Measurements from ENCODE around the gene DDX19B. TPM values are rescaled to one million over a fixed set of nuclear protein-coding genes. Genes with fewer than 3 reads are reported as not detected.

DDX19B gene
- total RNA-seq, 1 donor from 2014 or later, result 24.2 TPM

- Histone ChIP-seq H3K27ac (peak overlapping the region; percentile 71 to 77), H3K36me3 (peaks cover 2 to 7% of the 10 kb centered on the region in 2 donors), H3K4me3 (peak overlapping the region; percentile 63 to 90), H3K27me3 (no peaks in the 10 kb centered on the region), H3K4me1 (peaks cover 0 to 10% of the 10 kb centered on the region in 2 donors), H3K9me3 (no peaks in the 10 kb centered on the region)
- intact Hi-C loops (cut with DNase I), result loop anchor here (2.0 to 10.0 kb wide), 2 partner anchors 34 to 274 kb away; partner anchors contain the start of gene DDX19A
- DNase-seq (ENCODE audit: low spot score in 2 of 2), result peak in 1 of 2 donors; percentile 77
- TF ChIP-seq CTCF (IDR thresholded peaks at IDR 0.05), result no peak
Measured at GRCh38 chr16:70380248-70380918, 81.4 kb downstream of the DDX19B start.

DNA sequence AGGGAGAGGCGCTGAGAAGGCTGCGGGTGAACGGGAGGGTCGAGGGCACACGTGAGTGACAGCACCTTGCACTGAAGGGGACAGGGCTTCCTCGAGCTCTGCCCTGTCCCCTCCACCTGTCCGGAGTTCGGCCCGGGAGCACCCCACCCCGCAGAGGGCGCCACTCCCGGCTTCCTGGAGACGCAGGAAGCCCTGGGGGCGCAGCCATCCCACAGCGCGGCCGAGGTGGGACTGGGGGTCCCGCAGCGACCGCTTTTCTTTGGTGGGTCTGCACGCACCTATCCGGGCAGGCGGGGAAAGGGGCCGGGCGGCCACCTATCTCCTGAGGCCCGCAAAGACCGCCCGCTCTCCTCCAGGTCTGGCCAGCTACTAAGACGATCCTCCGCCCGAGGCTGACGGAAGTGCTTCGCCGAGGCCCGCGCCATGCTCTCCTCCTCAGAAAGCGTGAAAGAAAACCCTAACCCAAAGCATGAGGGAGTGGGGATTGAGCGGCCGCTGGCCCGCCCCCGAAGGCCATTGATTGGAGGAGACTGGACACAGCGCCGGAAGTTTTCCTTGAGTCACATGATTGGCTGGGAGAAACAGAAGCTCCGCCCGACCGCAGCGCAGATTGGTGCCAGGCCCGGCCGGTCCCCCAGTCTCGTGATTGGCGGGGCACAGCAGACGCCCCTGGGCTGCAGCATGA, 82.1 kb downstream of the DDX19B start:
- peaks cover 0 to 8% of the 10 kb centered on the region in 2 donors for H3K36me3 ChIP-seq
- peak; percentile 87 to 98 for DNase-seq (ENCODE audit: low spot score in 2 of 2)
- H3K9me3 ChIP-seq, result no peaks in the 10 kb centered on the region
- peaks cover 0 to 10% of the 10 kb centered on the region in 2 donors for H3K4me1 ChIP-seq
- H3K4me3 ChIP-seq, result peak overlapping the region; percentile 63 to 90
- intact Hi-C loops (cut with DNase I), result loop anchor here (1.0 to 10.0 kb wide), 4 partner anchors 34 to 274 kb away; partner anchors contain the start of genes DDX19A, FCSK and ST3GAL2
- no peaks in the 10 kb centered on the region for H3K27me3 ChIP-seq
- TF ChIP-seq CTCF (IDR thresholded peaks at IDR 0.05), result peak in 2 of 3 experiments; percentile 24 to 32
- H3K27ac ChIP-seq, result peak overlapping the region; percentile 71 to 77

- Histone ChIP-seq H3K9me3 (no peaks in the 10 kb centered on the region), H3K36me3 (peaks cover 0 to 12% of the 10 kb centered on the region in 2 donors), H3K4me1 (peaks cover 0 to 10% of the 10 kb centered on the region in 2 donors), H3K27ac (peak overlapping the region; percentile 50 to 71), H3K4me3 (peak overlapping the region; percentile 63 to 90), H3K27me3 (no peaks in the 10 kb centered on the region)
- intact Hi-C loops (cut with DNase I), result loop anchor here (1.0 to 10.0 kb wide), 4 partner anchors 35 to 273 kb away; partner anchors contain the start of genes DDX19A, FCSK and ST3GAL2
- DNase-seq (ENCODE audit: low spot score in 2 of 2), result no peak
- no peak for TF ChIP-seq CTCF (IDR thresholded peaks at IDR 0.05)
Measured at GRCh38 chr16:70381604-70382342, 82.8 kb downstream of the DDX19B start.

- Histone ChIP-seq H3K9me3 (no peaks in the 10 kb centered on the region), H3K36me3 (peaks cover 10 to 29% of the 10 kb centered on the region in 2 donors), H3K4me3 (no peak overlapping the region), H3K4me1 (peaks cover 0 to 10% of the 10 kb centered on the region in 2 donors), H3K27ac (no peak overlapping the region), H3K27me3 (no peaks in the 10 kb centered on the region)
- TF ChIP-seq CTCF (IDR thresholded peaks at IDR 0.05), result no peak
- intact Hi-C loops (cut with DNase I), result loop anchor here (10.0 kb wide), 1 partner anchor 271 kb away; no protein-coding TSS in a partner anchor
- no peak for DNase-seq (ENCODE audit: low spot score in 2 of 2)
Measured at GRCh38 chr16:70383421-70383960, 84.5 kb downstream of the DDX19B start.

Other genes starting within 250 kb of the DDX19B start
- 17.3 TPM for gene PDPR, start 184.9 kb upstream of the DDX19B start, total RNA-seq
- not detected for gene CLEC18C, start 125.4 kb upstream of the DDX19B start, total RNA-seq
- 22.7 TPM for gene EXOSC6, start 47.2 kb upstream of the DDX19B start, total RNA-seq
- gene AARS1, start 9.7 kb upstream of the DDX19B start, total RNA-seq, result 19.3 TPM
- 31.5 TPM for gene DDX19A, start 47.7 kb downstream of the DDX19B start, total RNA-seq
- gene ST3GAL2, start 139.9 kb downstream of the DDX19B start, total RNA-seq, result 52.3 TPM
- gene FCSK, start 155.4 kb downstream of the DDX19B start, total RNA-seq, result 54.5 TPM
- 59.1 TPM for gene COG4, start 224.4 kb downstream of the DDX19B start, total RNA-seq
- gene SF3B3, start 224.6 kb downstream of the DDX19B start, total RNA-seq, result 31.2 TPM

All from ascending aorta (tissue), 2 donors.